GM18909 (cell line): ENCODE data around the gene SPSB2.
"Not testable (repeated sequence)": the region's sequence is repeated elsewhere in the genome, so short reads cannot be mapped to it uniquely, and the experiment has no call there.

ENCODE experiments used
- ATAC-seq: cut with Tn5 transposase; IDR thresholded peaks from one replicate; pipeline ENCODE4 v1.9.1; 2021; ENCODE audit warnings: mild to moderate bottlenecking; ENCODE audit not compliant: unreplicated experiment, poor library complexity

Gene SPSB2

GRCh38 chr12:6872073-6873048 lies 742 bp downstream of the SPSB2 start:
- ATAC-seq, result peak; percentile 33

- ATAC-seq, result no peak
Measured at GRCh38 chr12:6871052-6871957, 1.8 kb downstream of the SPSB2 start.

GRCh38 chr12:6870304-6870703 lies 2.8 kb downstream of the SPSB2 start:
- not testable (repeated sequence) for ATAC-seq

- ATAC-seq, result no peak
Measured at GRCh38 chr12:6869049-6870021, 3.8 kb downstream of the SPSB2 start.

- no peak for ATAC-seq
Measured at GRCh38 chr12:6868211-6869048, 4.7 kb downstream of the SPSB2 start.

- ATAC-seq, result peak; percentile 66
Measured at GRCh38 chr12:6867413-6868210, 5.5 kb downstream of the SPSB2 start, which contains the start of gene TPI1. Gene TPI1, plus strand, starts transcription at chr12:6867531. Its CDS starts 36 bp downstream, at chr12:6867567.

- peak; percentile 2 for ATAC-seq
Measured at GRCh38 chr12:6866920-6867412, 6.1 kb downstream of the SPSB2 start.

GRCh38 chr12:6866163-6866919 lies 6.8 kb downstream of the SPSB2 start:
- no peak for ATAC-seq

- ATAC-seq, result not testable (repeated sequence)
Measured at GRCh38 chr12:6865307-6865706, 7.8 kb downstream of the SPSB2 start.

GRCh38 chr12:6863586-6864321 lies 9.3 kb downstream of the SPSB2 start:
- ATAC-seq, result no peak

GRCh38 chr12:6863033-6863432 lies 10.1 kb downstream of the SPSB2 start:
- ATAC-seq, result no peak

- no peak for ATAC-seq
Measured at GRCh38 chr12:6861391-6861790, 11.7 kb downstream of the SPSB2 start.

- no peak for ATAC-seq
Measured at GRCh38 chr12:6860942-6861341, 12.2 kb downstream of the SPSB2 start.

GRCh38 chr12:6860116-6860515 lies 13.0 kb downstream of the SPSB2 start:
- no peak for ATAC-seq

GRCh38 chr12:6858799-6859198 lies 14.3 kb downstream of the SPSB2 start:
- ATAC-seq, result no peak

GRCh38 chr12:6855322-6855721 lies 17.8 kb downstream of the SPSB2 start:
- no peak for ATAC-seq
